ENCODE data around the gene ABCB6. TPM values are rescaled to one million over a fixed set of nuclear protein-coding genes. Genes with fewer than 3 reads are reported as not detected.

ABCB6 gene
- total RNA-seq, 6 experiments from 2014 or later: 12.5 to 16.5 (median 13.9) TPM

DNA sequence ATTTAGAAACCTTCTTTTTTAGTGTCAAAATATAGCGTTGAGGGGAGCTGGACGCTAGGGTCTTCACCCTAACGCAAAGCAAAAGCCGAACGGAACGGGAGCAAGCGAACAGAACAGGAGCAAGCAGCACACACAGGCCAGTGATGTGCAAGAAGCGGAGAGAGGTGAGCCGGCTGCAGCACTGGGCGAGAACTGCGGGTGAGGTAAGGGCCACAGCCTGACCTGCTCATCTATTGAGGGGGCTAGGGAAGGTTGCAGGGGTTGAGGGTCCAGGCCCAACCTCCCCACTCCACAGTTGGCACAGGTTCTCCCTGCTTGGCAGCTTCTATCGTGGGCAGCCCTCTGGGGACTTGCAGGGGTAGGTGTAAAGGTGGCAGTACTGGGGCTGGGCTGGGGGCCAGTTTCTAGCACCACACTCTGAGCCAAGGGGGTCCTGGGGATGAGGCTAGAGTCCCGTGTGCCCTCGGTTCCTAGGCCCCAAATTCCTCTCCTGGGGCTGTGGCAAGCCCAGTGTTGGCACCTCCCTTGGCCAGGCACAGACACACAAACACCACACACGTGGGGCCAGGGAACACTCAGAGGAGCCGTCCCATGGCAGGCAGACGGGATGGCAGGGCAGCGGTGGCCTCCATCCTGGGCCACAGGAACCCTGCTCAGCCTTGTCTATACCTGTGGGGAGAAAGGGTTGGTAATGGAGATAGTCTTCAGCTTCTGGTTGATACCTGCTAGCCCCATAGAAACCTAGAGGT, 1.2 kb upstream of the ABCB6 start:
- Mint-ChIP-seq H3K4me3 (no peak overlapping the region), H3K27me3 (ENCODE audit: insufficient read depth) (no peaks in the 10 kb centered on the region; the same call in none of the 2 replicates), H3K4me1 (ENCODE audit: low read depth) (peaks cover 24% of the 10 kb centered on the region), H3K9me3 (no peaks in the 10 kb centered on the region), H3K36me3 (ENCODE audit: low read depth) (peaks cover 4% of the 10 kb centered on the region), H3K27ac (peak overlapping the region; percentile 79; the same call in 1 of the 2 replicates)
- no peak for TF ChIP-seq CTCF (IDR thresholded peaks at IDR 0.05)
- no peak for DNase-seq

DNA sequence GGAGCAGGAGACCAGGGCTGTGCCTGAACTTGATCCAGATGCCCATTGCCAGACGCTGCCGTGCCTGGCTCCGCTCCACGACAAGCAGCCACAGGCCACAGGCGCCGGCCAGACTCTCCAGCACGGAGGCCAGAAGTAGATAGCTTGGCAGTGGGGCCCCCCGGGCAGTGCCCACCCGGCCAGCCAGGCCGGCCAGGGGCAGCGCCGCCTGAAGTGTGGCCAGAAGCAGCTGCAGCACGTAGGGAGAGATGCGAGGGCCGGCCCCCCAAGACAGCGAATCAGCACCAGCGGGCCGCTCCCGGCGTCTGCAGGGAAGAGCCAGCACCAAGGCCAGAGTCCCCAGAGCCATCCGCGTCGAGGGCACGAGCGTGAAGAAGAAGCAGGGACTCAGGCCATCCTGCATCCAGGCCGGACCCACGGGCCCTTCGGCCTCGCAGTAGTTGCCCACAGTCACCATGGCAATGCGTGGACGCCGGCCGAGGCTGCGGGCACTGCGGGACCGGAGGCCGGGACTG, 484 bp downstream of the ABCB6 start:
- DNase-seq: peak; percentile 85
- TF ChIP-seq CTCF (IDR thresholded peaks at IDR 0.05): peak; percentile 5; the same call in 1 of the 2 replicates
- Mint-ChIP-seq H3K9me3 (no peaks in the 10 kb centered on the region), H3K27ac (peak overlapping the region; percentile 90), H3K36me3 (ENCODE audit: low read depth) (peaks cover 6% of the 10 kb centered on the region), H3K4me1 (ENCODE audit: low read depth) (peaks cover 24% of the 10 kb centered on the region), H3K27me3 (ENCODE audit: insufficient read depth) (no peaks in the 10 kb centered on the region; the same call in none of the 2 replicates), H3K4me3 (peak overlapping the region; percentile 87)

- H3K27me3 Mint-ChIP-seq (ENCODE audit: insufficient read depth): no peaks in the 10 kb centered on the region; the same call in none of the 2 replicates
- peak overlapping the region; percentile 43; the same call in 1 of the 2 replicates for H3K27ac Mint-ChIP-seq
- DNase-seq: no peak
- H3K4me3 Mint-ChIP-seq: peak overlapping the region; percentile 31; the same call in 1 of the 2 replicates
- no peaks in the 10 kb centered on the region for H3K9me3 Mint-ChIP-seq
- no peak for TF ChIP-seq CTCF (IDR thresholded peaks at IDR 0.05)
- peaks cover 24% of the 10 kb centered on the region for H3K4me1 Mint-ChIP-seq (ENCODE audit: low read depth)
- peaks cover 10% of the 10 kb centered on the region for H3K36me3 Mint-ChIP-seq (ENCODE audit: low read depth)
These were observed 2.2 kb downstream of the ABCB6 start for GRCh38 chr2:219216535-219216915.

DNA sequence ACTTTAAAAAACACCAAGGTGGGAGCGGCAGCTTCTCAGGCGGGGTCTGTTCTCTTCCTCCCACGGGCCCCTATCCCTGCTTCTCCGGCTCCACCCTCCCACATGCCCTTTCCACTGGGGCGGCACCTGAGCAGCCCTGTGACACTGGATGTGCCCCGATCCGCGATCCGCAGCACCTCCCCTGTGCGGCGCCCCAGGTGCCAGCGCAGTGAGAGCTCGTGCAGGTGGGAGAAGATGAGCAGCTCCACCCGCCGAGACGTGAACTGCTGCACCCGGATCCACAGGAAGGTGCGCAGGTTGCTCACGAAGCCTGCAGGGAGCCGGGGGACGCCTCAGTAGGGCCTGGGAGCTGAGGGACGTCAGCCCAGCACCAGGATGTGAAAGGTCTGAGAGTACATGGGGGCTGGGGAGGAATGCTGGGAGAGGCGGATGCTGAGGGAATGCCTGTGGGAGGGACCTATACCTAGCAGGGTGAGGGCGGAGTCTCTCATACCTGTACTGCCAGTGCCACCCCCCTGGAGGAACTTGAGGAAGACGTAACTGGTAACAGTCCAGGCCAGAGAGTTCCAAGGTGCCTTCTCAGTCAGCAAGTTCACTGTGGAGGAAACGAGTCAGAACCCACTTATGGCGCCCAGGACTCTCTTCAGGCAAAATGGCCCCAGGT, 2.8 kb downstream of the ABCB6 start:
- H3K36me3 Mint-ChIP-seq (ENCODE audit: low read depth): peaks cover 15% of the 10 kb centered on the region
- H3K27ac Mint-ChIP-seq: no peak overlapping the region
- peaks cover 24% of the 10 kb centered on the region for H3K4me1 Mint-ChIP-seq (ENCODE audit: low read depth)

GRCh38 chr2:219214786-219215185, 4.0 kb downstream of the ABCB6 start:
- Mint-ChIP-seq H3K9me3 (no peaks in the 10 kb centered on the region), H3K27me3 (ENCODE audit: insufficient read depth) (peaks cover 3% of the 10 kb centered on the region)

More for the DNA sequence above, 2.8 kb downstream of the ABCB6 start:
- no peak for DNase-seq
- H3K9me3 Mint-ChIP-seq: no peaks in the 10 kb centered on the region
- peaks cover 1% of the 10 kb centered on the region for H3K27me3 Mint-ChIP-seq (ENCODE audit: insufficient read depth)
- TF ChIP-seq CTCF (IDR thresholded peaks at IDR 0.05): no peak
- H3K4me3 Mint-ChIP-seq: no peak overlapping the region

More at GRCh38 chr2:219214786-219215185, 4.0 kb downstream of the ABCB6 start:
- no peak for DNase-seq
- Mint-ChIP-seq H3K4me1 (ENCODE audit: low read depth) (peaks cover 24% of the 10 kb centered on the region), H3K27ac (no peak overlapping the region), H3K36me3 (ENCODE audit: low read depth) (peaks cover 24% of the 10 kb centered on the region), H3K4me3 (no peak overlapping the region)
- TF ChIP-seq CTCF (IDR thresholded peaks at IDR 0.05): no peak
